Cardiac septum (tissue), 1 donor: ENCODE results near the gene HID1. TPM values are rescaled to one million over a fixed set of nuclear protein-coding genes. Genes with fewer than 3 reads are reported as not detected.

Experiments used
- DNase-seq: peaks from one replicate; pipeline ENCODE4 v3.0.0-alpha.2; 2020; ENCODE audit warnings: low spot score
- intact Hi-C: fragments of 100-400 bp; cut with DNase I; formaldehyde crosslinking; loops from one replicate; pipeline ENCODE4 v1.14.0; 2022
- total RNA-seq: library from RNA; stranded (reverse); fragmentation: NEBNext Ultra II Directional; extraction: Animal tissue kit (Norgen Biotek cat#: 25700); gene quantifications from one replicate; pipeline ENCODE4 v1.2.1, GENCODE V29; 2021
- donor health status: DM: no; HTN: no; CAD: no.

HID1 gene
- total RNA-seq, 1 donor from 2014 or later = 9.0 TPM

GRCh38 chr17:74953134-74953687, 19.3 kb downstream of the HID1 start:
- intact Hi-C loops = no loop called here

GRCh38 chr17:74952431-74953133, 20.0 kb downstream of the HID1 start:
- no peak for DNase-seq
- intact Hi-C loops = no loop called here

More at GRCh38 chr17:74953134-74953687, 19.3 kb downstream of the HID1 start:
- no peak for DNase-seq

GRCh38 chr17:74951680-74952421, 20.7 kb downstream of the HID1 start:
- intact Hi-C loops = no loop called here
- no peak for DNase-seq

GRCh38 chr17:74951065-74951464, 21.5 kb downstream of the HID1 start:
- DNase-seq = no peak
- intact Hi-C loops = no loop called here

GRCh38 chr17:74950207-74950606, 22.4 kb downstream of the HID1 start:
- intact Hi-C loops = no loop called here
- DNase-seq = no peak

GRCh38 chr17:74949455-74950115, 23.0 kb downstream of the HID1 start:
- no peak for DNase-seq
- intact Hi-C loops = no loop called here

- no peak for DNase-seq
- intact Hi-C loops = no loop called here
These were observed 25.4 kb downstream of the HID1 start for GRCh38 chr17:74947041-74947754.

GRCh38 chr17:74946641-74947040, 25.9 kb downstream of the HID1 start:
- DNase-seq = no peak
- intact Hi-C loops = no loop called here

- intact Hi-C loops = no loop called here
- no peak for DNase-seq
These were observed 27.0 kb downstream of the HID1 start for GRCh38 chr17:74945543-74945942.

- intact Hi-C loops = no loop called here
- DNase-seq = no peak
These were observed 28.6 kb downstream of the HID1 start for GRCh38 chr17:74943808-74944522.

- no peak for DNase-seq
- intact Hi-C loops = no loop called here
These were observed 31.3 kb downstream of the HID1 start for GRCh38 chr17:74941128-74941725.

- no peak for DNase-seq
- intact Hi-C loops = no loop called here
These were observed 33.0 kb downstream of the HID1 start for GRCh38 chr17:74939534-74939933.

GRCh38 chr17:74938194-74938950, 34.2 kb downstream of the HID1 start:
- no peak for DNase-seq

GRCh38 chr17:74937064-74938051, 35.2 kb downstream of the HID1 start:
- DNase-seq = no peak
- intact Hi-C loops = no loop called here

More at GRCh38 chr17:74938194-74938950, 34.2 kb downstream of the HID1 start:
- intact Hi-C loops = no loop called here

GRCh38 chr17:74936470-74936799, 36.1 kb downstream of the HID1 start:
- no peak for DNase-seq
- intact Hi-C loops = no loop called here

- intact Hi-C loops = no loop called here
- DNase-seq = no peak
These were observed 36.7 kb downstream of the HID1 start, which contains the start of gene OTOP3 for GRCh38 chr17:74935585-74936469. OTOP3 (plus strand) TSS chr17:74935898; CDS start chr17:74935922, 24 bp downstream.
